CD14-positive monocyte (primary cell): ENCODE measurements around the gene GRIN1. TPM values are rescaled to one million over a fixed set of nuclear protein-coding genes. Genes with fewer than 3 reads are reported as not detected.

ENCODE experiments used
- DNase-seq, 3 donors: peaks; one replicate each; pipeline ENCODE4 v3.0.0-alpha.2; 2011 to 2022
- H2AFZ ChIP-seq: 2 replicates; pipeline ENCODE4 v1.6.0; 2012; ENCODE audit warnings: mild to moderate bottlenecking, low read depth, low read length, inconsistent platforms; ENCODE audit not compliant: insufficient read depth, poor library complexity, severe bottlenecking
- H3K27ac ChIP-seq, 2 donors: 1 replicate in 1 of 2; 2 replicates in 1 of 2; pipeline ENCODE4 v1.5.1; 2012 to 2013; ENCODE audit warnings: low read length in 2 of 2, control low read depth in 1 of 2, inconsistent platforms in 1 of 2, low read depth in 1 of 2, mild to moderate bottlenecking in 1 of 2
- H3K27me3 ChIP-seq, 2 donors: one replicate each; pipeline versions ENCODE4 v1.6.0 to v1.6.1; 2011 to 2013; ENCODE audit warnings: low read length in 2 of 2; ENCODE audit not compliant: control insufficient read depth in 2 of 2, insufficient read depth in 2 of 2
- H3K36me3 ChIP-seq, 2 donors: replicated peaks in 1 of 2; 1 replicate in 1 of 2; 2 replicates in 1 of 2; pipeline versions ENCODE4 v1.5.1 to v1.6.1; 2012 to 2013; ENCODE audit warnings: low read length in 2 of 2, control low read depth in 1 of 2, inconsistent platforms in 1 of 2, mild to moderate bottlenecking in 1 of 2; ENCODE audit not compliant: insufficient read depth in 2 of 2, control insufficient read depth in 1 of 2
- H3K4me1 ChIP-seq, 2 donors: 1 replicate in 1 of 2; 2 replicates in 1 of 2; pipeline versions ENCODE4 v1.5.1 to v1.6.1; 2012 to 2013; ENCODE audit warnings: low read length in 2 of 2, control low read depth in 1 of 2, inconsistent platforms in 1 of 2, mild to moderate bottlenecking in 1 of 2, moderate library complexity in 1 of 2; ENCODE audit not compliant: insufficient read depth in 2 of 2, control insufficient read depth in 1 of 2
- H3K4me2 ChIP-seq: replicated peaks from 2 replicates; pipeline ENCODE3; 2012; ENCODE audit warnings: low read length, moderate library complexity, mild to moderate bottlenecking; ENCODE audit not compliant: poor library complexity, severe bottlenecking; ENCODE audit errors: extremely low read depth
- H3K4me3 ChIP-seq, 3 experiments: fragments of 200-600 bp in 1 of 3; sonication (generic) in 1 of 3; replicated peaks in 1 of 3; 1 replicate in 2 of 3; 2 replicates in 1 of 3; pipeline ENCODE4 v1.5.1; 2011 to 2013; ENCODE audit warnings: low read length in 3 of 3, mild to moderate bottlenecking in 3 of 3, control low read depth in 2 of 3, low read depth in 2 of 3, inconsistent platforms in 1 of 3, moderate library complexity in 1 of 3
- H3K79me2 ChIP-seq: 2 replicates; pipeline ENCODE4 v1.6.0; 2012; ENCODE audit warnings: mild to moderate bottlenecking, control low read depth, inconsistent platforms, low read length, moderate library complexity; ENCODE audit not compliant: insufficient read depth
- H3K9ac ChIP-seq: 2 replicates; pipeline ENCODE4 v1.6.0; 2017; ENCODE audit warnings: low read length, mild to moderate bottlenecking; ENCODE audit not compliant: insufficient read depth, poor library complexity, severe bottlenecking
- H3K9me3 ChIP-seq, 2 donors: replicated peaks in 1 of 2; 1 replicate in 1 of 2; 2 replicates in 1 of 2; pipeline versions ENCODE4 v1.5.1 to v1.6.1; 2012 to 2013; ENCODE audit warnings: low read length in 2 of 2, control low read depth in 1 of 2; ENCODE audit not compliant: control insufficient read depth in 1 of 2, insufficient read depth in 1 of 2
- H4K20me1 ChIP-seq: 2 replicates; pipeline ENCODE4 v1.6.0; 2012; ENCODE audit warnings: mild to moderate bottlenecking, low read length, control low read depth, moderate library complexity; ENCODE audit not compliant: insufficient read depth
- H3K27ac Mint-ChIP-seq, 7 donors: one replicate each; pipeline ENCODE4 v1.8.0; 2020; ENCODE audit warnings: mild to moderate bottlenecking in 7 of 7, mixed read lengths in 7 of 7, moderate library complexity in 6 of 7, inconsistent platforms in 2 of 7
- H3K27me3 Mint-ChIP-seq, 3 donors: one replicate each; pipeline ENCODE4 v1.8.0; 2021 to 2022; ENCODE audit warnings: low read depth in 3 of 3, mild to moderate bottlenecking in 3 of 3, mixed read lengths in 3 of 3, moderate library complexity in 3 of 3, inconsistent platforms in 1 of 3
- H3K36me3 Mint-ChIP-seq, 2 donors: one replicate each; pipeline ENCODE4 v1.8.0; 2020; ENCODE audit warnings: mixed read lengths in 2 of 2, inconsistent platforms in 1 of 2, mild to moderate bottlenecking in 1 of 2
- H3K4me1 Mint-ChIP-seq: one replicate; pipeline ENCODE4 v1.8.0; 2020; ENCODE audit warnings: mild to moderate bottlenecking, mixed read lengths
- H3K4me3 Mint-ChIP-seq, 2 donors: one replicate each; pipeline ENCODE4 v1.8.0; 2020; ENCODE audit warnings: mild to moderate bottlenecking in 2 of 2, mixed read lengths in 2 of 2, moderate library complexity in 1 of 2
- H3K9me3 Mint-ChIP-seq, 7 donors: one replicate each; pipeline ENCODE4 v1.8.0; 2020 to 2022; ENCODE audit warnings: mixed read lengths in 7 of 7, mild to moderate bottlenecking in 6 of 7, moderate library complexity in 6 of 7, inconsistent platforms in 2 of 7
- WGBS: methylation state at CpG from one replicate; pipeline ENCODE4 v1.1.5; 2013; ENCODE audit warnings: missing lambda C conversion rate; ENCODE audit not compliant: insufficient coverage; 5-methylcytosine and 5-hydroxymethylcytosine counted together
- intact Hi-C, 2 donors: fragments of 100-400 bp; cut with micrococcal nuclease; formaldehyde crosslinking; loops; one replicate each; pipeline versions ENCODE4 v1.15.0 to v1.15.1; 2023
- polyA plus RNA-seq, 3 donors: library from polyadenylated mRNA; depleted of rRNA in 1 of 3; unstranded in 2 of 3; stranded (reverse) in 1 of 3; fragments of 300-500 nt in 2 of 3; fragments of >200 nt in 1 of 3; fragmentation: Illumina TruSeq in 2 of 3; gene quantifications; 1 replicate in 2 of 3; 2 replicates in 1 of 3; pipeline ENCODE4 v1.2.3, GENCODE V29; 2012 to 2021
- TF ChIP-seq, protein P1 (sequence below): fragments of 200-600 bp; IDR thresholded peaks from one replicate; pipeline ENCODE4 v1.8.0; 2022; ENCODE audit warnings: antibody characterized with exemption, mild to moderate bottlenecking

Gene GRIN1
- polyA plus RNA-seq, 3 donors: not detected

DNA sequence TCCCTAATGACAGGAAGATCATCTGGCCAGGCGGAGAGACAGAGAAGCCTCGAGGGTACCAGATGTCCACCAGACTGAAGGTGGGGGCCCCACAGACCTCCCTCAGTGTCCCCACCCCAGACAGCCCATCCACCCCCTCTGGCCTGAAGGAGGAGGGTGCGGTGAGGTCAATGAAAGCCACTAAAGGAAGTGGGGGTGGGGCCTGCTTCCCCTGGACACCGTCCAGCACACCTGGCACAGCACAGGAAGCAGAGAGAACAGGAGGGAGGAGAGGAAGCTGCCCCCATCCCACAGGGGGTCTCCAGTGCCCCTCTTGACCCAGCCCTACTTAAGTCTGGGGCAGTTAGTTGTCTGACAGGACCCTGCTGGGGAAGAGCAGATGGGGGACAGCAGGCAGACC, 19.7 kb downstream of the GRIN1 start:
- Mint-ChIP-seq H3K27me3 (peaks cover 71 to 92% (median 87%) of the 10 kb centered on the region in 3 donors), H3K4me3 (peak overlapping the region in 1 of 2 donors; percentile 75), H3K4me1 (peaks cover 9% of the 10 kb centered on the region), H3K36me3 (no peaks in the 10 kb centered on the region), H3K9me3 (peaks cover 0 to 25% (median 8%) of the 10 kb centered on the region in 7 donors), H3K27ac (no peak overlapping the region)
- H3K4me3 ChIP-seq: no peak overlapping the region
- H4K20me1 ChIP-seq: no peaks in the 10 kb centered on the region
- no peaks in the 10 kb centered on the region for H3K36me3 ChIP-seq
- H3K9me3 ChIP-seq: peaks cover 6 to 15% of the 10 kb centered on the region in 2 donors
- H3K4me1 ChIP-seq: peaks cover 7 to 18% of the 10 kb centered on the region in 2 donors
- TF ChIP-seq, protein P1, sequence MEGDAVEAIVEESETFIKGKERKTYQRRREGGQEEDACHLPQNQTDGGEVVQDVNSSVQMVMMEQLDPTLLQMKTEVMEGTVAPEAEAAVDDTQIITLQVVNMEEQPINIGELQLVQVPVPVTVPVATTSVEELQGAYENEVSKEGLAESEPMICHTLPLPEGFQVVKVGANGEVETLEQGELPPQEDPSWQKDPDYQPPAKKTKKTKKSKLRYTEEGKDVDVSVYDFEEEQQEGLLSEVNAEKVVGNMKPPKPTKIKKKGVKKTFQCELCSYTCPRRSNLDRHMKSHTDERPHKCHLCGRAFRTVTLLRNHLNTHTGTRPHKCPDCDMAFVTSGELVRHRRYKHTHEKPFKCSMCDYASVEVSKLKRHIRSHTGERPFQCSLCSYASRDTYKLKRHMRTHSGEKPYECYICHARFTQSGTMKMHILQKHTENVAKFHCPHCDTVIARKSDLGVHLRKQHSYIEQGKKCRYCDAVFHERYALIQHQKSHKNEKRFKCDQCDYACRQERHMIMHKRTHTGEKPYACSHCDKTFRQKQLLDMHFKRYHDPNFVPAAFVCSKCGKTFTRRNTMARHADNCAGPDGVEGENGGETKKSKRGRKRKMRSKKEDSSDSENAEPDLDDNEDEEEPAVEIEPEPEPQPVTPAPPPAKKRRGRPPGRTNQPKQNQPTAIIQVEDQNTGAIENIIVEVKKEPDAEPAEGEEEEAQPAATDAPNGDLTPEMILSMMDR: no peak
- no peak overlapping the region for H3K27ac ChIP-seq
- H3K4me2 ChIP-seq: no peak overlapping the region
- intact Hi-C loops: no loop called here
- peaks cover 14 to 82% of the 10 kb centered on the region in 2 donors for H3K27me3 ChIP-seq
- H2AFZ ChIP-seq: no peak overlapping the region
- DNase-seq: no peak
- H3K9ac ChIP-seq: no peak overlapping the region
- WGBS: 0% methylated on average over 1 of the region's 4 CpGs
- no peaks in the 10 kb centered on the region for H3K79me2 ChIP-seq

- no peak overlapping the region for H3K4me3 ChIP-seq
- Mint-ChIP-seq H3K4me3 (peak overlapping the region in 1 of 2 donors; percentile 75), H3K9me3 (peaks cover 0 to 25% (median 8%) of the 10 kb centered on the region in 7 donors), H3K36me3 (no peaks in the 10 kb centered on the region), H3K27ac (no peak overlapping the region), H3K4me1 (peaks cover 9% of the 10 kb centered on the region), H3K27me3 (peaks cover 76 to 99% (median 93%) of the 10 kb centered on the region in 3 donors)
- no peaks in the 10 kb centered on the region for H3K79me2 ChIP-seq
- H3K9me3 ChIP-seq: peaks cover 6 to 17% of the 10 kb centered on the region in 2 donors
- 54% methylated on average over 11 of the region's 14 CpGs for WGBS
- no peaks in the 10 kb centered on the region for H3K36me3 ChIP-seq
- peaks cover 14 to 89% of the 10 kb centered on the region in 2 donors for H3K27me3 ChIP-seq
- no peak overlapping the region for H3K9ac ChIP-seq
- H2AFZ ChIP-seq: no peak overlapping the region
- no peak for DNase-seq
- H3K27ac ChIP-seq: no peak overlapping the region
- peaks cover 7 to 19% of the 10 kb centered on the region in 2 donors for H3K4me1 ChIP-seq
- intact Hi-C loops: no loop called here
- H3K4me2 ChIP-seq: no peak overlapping the region
- H4K20me1 ChIP-seq: no peaks in the 10 kb centered on the region
- TF ChIP-seq, protein P1: no peak
Observed at GRCh38 chr9:137159105-137160053, 20.4 kb downstream of the GRIN1 start.
